ENCODE measurements around the gene NXPH4. TPM values are rescaled to one million over a fixed set of nuclear protein-coding genes. Genes with fewer than 3 reads are reported as not detected.

The NXPH4 gene
- total RNA-seq, 2 donors from 2014 or later: 0.27 TPM; not detected in 1

DNA sequence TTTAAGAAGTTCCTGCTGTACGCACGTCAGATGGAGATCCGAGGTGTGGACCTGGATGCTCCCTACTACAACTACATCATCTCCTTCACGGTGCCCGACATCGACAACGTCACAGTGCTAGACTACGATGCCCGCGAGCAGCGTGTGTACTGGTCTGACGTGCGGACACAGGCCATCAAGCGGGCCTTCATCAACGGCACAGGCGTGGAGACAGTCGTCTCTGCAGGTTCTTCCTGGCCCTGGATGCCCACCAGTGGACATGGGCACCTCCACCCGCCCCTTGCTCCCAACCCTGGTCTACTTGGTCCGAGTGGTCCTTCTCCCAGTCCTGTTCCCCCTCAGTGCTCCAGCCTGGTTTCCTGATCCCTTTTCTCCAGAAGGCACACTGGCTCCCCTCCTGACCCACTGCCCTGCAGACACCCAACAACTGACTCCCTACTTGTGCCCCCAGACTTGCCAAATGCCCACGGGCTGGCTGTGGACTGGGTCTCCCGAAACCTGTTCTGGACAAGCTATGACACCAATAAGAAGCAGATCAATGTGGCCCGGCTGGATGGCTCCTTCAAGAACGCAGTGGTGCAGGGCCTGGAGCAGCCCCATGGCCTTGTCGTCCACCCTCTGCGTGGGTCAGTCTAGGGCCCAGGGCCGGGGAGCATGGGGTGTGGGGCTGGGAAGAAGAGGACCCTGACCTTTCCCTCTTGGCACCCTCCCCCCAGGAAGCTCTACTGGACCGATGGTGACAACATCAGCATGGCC, 37.1 kb upstream of the NXPH4 start:
- no peaks in the 10 kb centered on the region for H3K4me1 ChIP-seq
- no peak for TF ChIP-seq CTCF (IDR thresholded peaks at IDR 0.05)
- intact Hi-C loops (cut with DNase I): loop anchor here (10.0 kb wide), 1 partner anchor 165 kb away; the partner anchor contains the start of gene TAC3
- H3K27ac ChIP-seq: no peak overlapping the region
- no peaks in the 10 kb centered on the region for H3K9me3 ChIP-seq
- no peaks in the 10 kb centered on the region for H3K36me3 ChIP-seq
- H3K27me3 ChIP-seq: no peaks in the 10 kb centered on the region
- DNase-seq: no peak
- no peak overlapping the region for H3K9ac ChIP-seq (ENCODE audit: low read depth in 2 of 2, low read length in 2 of 2)
- H3K4me3 ChIP-seq: no peak overlapping the region

DNA sequence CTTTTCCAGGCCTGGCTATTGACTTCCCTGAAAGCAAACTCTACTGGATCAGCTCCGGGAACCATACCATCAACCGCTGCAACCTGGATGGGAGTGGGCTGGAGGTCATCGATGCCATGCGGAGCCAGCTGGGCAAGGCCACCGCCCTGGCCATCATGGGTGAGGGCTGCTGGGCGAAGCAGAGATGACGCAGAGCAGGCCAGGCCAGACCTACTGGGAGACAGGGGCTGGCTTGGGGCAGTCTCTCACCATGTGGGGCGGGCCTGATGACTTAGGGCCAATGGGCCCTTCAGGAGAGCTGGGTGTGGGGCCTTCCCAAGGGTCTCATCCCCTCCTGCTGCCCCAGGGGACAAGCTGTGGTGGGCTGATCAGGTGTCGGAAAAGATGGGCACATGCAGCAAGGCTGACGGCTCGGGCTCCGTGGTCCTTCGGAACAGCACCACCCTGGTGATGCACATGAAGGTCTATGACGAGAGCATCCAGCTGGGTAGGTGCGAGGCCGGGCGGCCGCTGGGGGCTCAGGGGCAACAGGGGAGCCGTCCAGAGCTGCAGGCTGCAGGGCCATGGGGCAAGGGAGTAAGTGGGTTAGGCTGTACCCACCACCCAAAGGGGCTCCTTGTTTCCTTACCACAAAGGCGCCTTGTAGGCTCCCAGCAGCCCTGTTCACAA, 36.1 kb upstream of the NXPH4 start:
- no peaks in the 10 kb centered on the region for H3K27me3 ChIP-seq
- no peaks in the 10 kb centered on the region for H3K4me1 ChIP-seq
- H3K9ac ChIP-seq (ENCODE audit: low read depth in 2 of 2, low read length in 2 of 2): no peak overlapping the region
- intact Hi-C loops (cut with DNase I): loop anchor here (10.0 kb wide), 1 partner anchor 166 kb away; the partner anchor contains the start of gene TAC3
- H3K36me3 ChIP-seq: no peaks in the 10 kb centered on the region
- H3K27ac ChIP-seq: no peak overlapping the region
- no peak for TF ChIP-seq CTCF (IDR thresholded peaks at IDR 0.05)
- H3K9me3 ChIP-seq: no peaks in the 10 kb centered on the region
- no peak overlapping the region for H3K4me3 ChIP-seq
- no peak for DNase-seq

DNA sequence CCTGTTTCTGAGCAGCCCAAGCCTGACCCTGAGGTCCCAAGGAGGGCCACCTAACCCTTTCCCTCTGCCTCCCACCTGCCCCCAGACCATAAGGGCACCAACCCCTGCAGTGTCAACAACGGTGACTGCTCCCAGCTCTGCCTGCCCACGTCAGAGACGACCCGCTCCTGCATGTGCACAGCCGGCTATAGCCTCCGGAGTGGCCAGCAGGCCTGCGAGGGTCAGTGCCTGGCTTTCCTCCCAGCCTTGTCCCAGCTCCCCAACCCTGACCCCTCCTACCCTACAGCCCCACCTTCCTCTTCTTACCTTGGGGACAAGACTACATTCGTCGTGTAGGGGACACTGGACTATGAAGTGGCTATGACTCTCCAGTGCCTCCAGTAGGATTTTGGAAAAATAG, 35.5 kb upstream of the NXPH4 start:
- Histone ChIP-seq H3K9me3 (no peaks in the 10 kb centered on the region), H3K4me1 (no peaks in the 10 kb centered on the region), H3K36me3 (peaks cover 5% of the 10 kb centered on the region), H3K4me3 (no peak overlapping the region), H3K27ac (no peak overlapping the region), H3K9ac (ENCODE audit: low read depth in 2 of 2, low read length in 2 of 2) (no peak overlapping the region), H3K27me3 (no peaks in the 10 kb centered on the region)
- intact Hi-C loops (cut with DNase I): loop anchor here (10.0 kb wide), 1 partner anchor 166 kb away; the partner anchor contains the start of gene TAC3
- no peak for DNase-seq
- no peak for TF ChIP-seq CTCF (IDR thresholded peaks at IDR 0.05)

DNA sequence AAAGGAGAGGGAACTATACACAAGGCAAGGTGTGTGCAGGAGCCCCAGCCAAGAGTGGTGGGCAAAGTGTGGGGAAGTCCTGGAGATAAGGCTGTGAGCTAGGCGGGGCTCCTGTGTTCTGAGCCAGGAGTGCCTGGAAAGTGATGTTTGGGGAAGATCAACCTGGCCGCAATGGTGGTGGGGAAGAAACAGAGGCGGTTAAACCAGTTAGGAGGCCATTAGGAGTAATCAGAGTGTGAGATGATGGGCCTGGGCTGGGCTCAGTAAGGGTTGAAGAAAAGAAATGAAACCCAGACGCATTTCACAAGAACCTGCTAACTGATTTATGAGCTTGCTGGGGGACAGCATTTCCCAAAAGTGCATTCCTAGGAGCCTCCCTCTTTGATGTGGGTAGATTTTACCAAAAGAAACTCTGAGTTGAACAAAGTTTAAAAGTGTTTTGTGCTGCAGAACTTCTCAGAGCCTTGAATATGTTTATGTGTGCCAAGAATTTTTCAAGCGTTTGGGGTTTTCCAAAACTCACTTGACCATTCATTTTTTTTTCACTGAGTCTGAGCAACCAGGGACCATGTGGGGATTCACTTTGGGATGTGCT, 34.9 kb upstream of the NXPH4 start:
- DNase-seq: no peak
- H3K4me3 ChIP-seq: no peak overlapping the region
- TF ChIP-seq CTCF (IDR thresholded peaks at IDR 0.05): no peak
- no peaks in the 10 kb centered on the region for H3K27me3 ChIP-seq
- no peaks in the 10 kb centered on the region for H3K9me3 ChIP-seq
- H3K9ac ChIP-seq (ENCODE audit: low read depth in 2 of 2, low read length in 2 of 2): no peak overlapping the region
- H3K36me3 ChIP-seq: peaks cover 7% of the 10 kb centered on the region
- H3K27ac ChIP-seq: no peak overlapping the region
- intact Hi-C loops (cut with DNase I): loop anchor here (2.0 to 10.0 kb wide), 2 partner anchors 57 to 167 kb away; partner anchors contain the start of gene TAC3
- no peaks in the 10 kb centered on the region for H3K4me1 ChIP-seq

DNA sequence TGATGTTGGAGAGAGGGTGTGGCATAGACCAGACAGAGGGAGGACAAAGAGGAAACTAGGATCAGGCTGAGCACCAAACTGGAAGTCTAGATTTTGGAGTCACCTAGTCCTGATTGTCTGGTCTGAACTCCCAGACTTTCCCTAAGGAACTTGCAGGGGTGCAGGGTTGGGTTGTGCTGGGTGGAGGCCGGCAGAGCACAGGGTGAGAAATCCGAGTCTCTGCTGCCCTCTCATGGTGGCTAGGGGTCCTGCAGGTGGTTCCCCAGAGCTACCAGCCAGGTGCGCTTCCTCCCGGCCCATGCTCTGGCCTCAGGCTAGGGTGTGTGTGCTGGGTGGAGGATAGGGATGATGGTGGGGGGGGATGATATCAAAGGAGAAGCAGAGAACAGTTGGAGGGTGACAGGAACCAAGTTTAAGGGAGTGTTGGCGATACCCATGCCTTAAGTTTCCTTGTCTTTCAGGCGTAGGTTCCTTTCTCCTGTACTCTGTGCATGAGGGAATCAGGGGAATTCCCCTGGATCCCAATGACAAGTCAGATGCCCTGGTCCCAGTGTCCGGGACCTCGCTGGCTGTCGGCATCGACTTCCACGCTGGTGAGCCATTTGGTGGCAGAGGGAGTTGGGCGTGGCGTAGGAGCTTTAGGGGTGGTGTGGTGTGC, 33.5 kb upstream of the NXPH4 start:
- H3K36me3 ChIP-seq: peaks cover 7% of the 10 kb centered on the region

More for the DNA sequence above, 33.5 kb upstream of the NXPH4 start:
- Histone ChIP-seq H3K4me3 (no peak overlapping the region), H3K27me3 (no peaks in the 10 kb centered on the region), H3K9me3 (no peaks in the 10 kb centered on the region), H3K27ac (no peak overlapping the region), H3K9ac (ENCODE audit: low read depth in 2 of 2, low read length in 2 of 2) (no peak overlapping the region), H3K4me1 (no peaks in the 10 kb centered on the region)
- peak; percentile 84 for DNase-seq
- TF ChIP-seq CTCF (IDR thresholded peaks at IDR 0.05): peak; percentile 76
- intact Hi-C loops (cut with DNase I): loop anchor here (2.0 to 10.0 kb wide), 2 partner anchors 58 to 168 kb away; partner anchors contain the start of gene TAC3
